A673 (cell line): ENCODE measurements around the gene PTGER1. TPM values are rescaled to one million over a fixed set of nuclear protein-coding genes. Genes with fewer than 3 reads are reported as not detected.
A peak's percentile ranks its signal among the peaks of the same experiment; 100 is the strongest.

Experiments used
- BruUV-seq: library from RNA; stranded (reverse); fragments of 400-500 nt; replicated peaks from 2 replicates; lab custom pipeline; 2021; lab: Mats Ljungman, UMichigan
- CTCF ChIA-PET: fragments of 300-600 bp; sonication (Branson Sonifier 250); formaldehyde crosslinking; loops from one replicate; lab custom pipeline; 2022; ENCODE audit warnings: antibody characterized with exemption; lab: Charles Lee
- POLR2A ChIA-PET: fragments of 300-600 bp; sonication (Branson Sonifier 250); formaldehyde crosslinking; loops from one replicate; lab custom pipeline; 2022; ENCODE audit warnings: antibody characterized with exemption; ENCODE audit not compliant: low non-redundant PET; lab: Charles Lee
- DNase-seq: peaks from one replicate; pipeline ENCODE4 v3.0.0-alpha.2; 2015; ENCODE audit warnings: low spot score
- H3K27ac ChIP-seq: fragments of 200-600 bp; sonication (generic); 2 replicates; pipeline ENCODE4 v1.5.1; 2016; ENCODE audit warnings: mixed run types, low read depth, mild to moderate bottlenecking, mixed read lengths, antibody characterized with exemption, low read length; ENCODE audit not compliant: poor library complexity, severe bottlenecking
- H3K27me3 ChIP-seq: fragments of 200-600 bp; sonication (generic); replicated peaks from 2 replicates; pipeline ENCODE4 v1.6.1; 2017; ENCODE audit warnings: mixed run types, low read depth, mild to moderate bottlenecking, mixed read lengths, antibody characterized with exemption, low read length; ENCODE audit not compliant: insufficient read depth, poor library complexity
- H3K36me3 ChIP-seq: fragments of 200-600 bp; sonication (generic); 2 replicates; pipeline ENCODE4 v1.6.1; 2016; ENCODE audit warnings: mixed run types, mild to moderate bottlenecking, mixed read lengths, antibody characterized with exemption, low read length; ENCODE audit not compliant: insufficient read depth, poor library complexity, severe bottlenecking
- H3K4me1 ChIP-seq: fragments of 200-600 bp; sonication (generic); 2 replicates; pipeline ENCODE4 v1.6.1; 2017; ENCODE audit warnings: mixed run types, mild to moderate bottlenecking, mixed read lengths, antibody characterized with exemption, low read length; ENCODE audit not compliant: insufficient read depth, poor library complexity, severe bottlenecking
- H3K4me3 ChIP-seq: fragments of 200-600 bp; sonication (generic); 2 replicates; pipeline ENCODE4 v1.5.1; 2016; ENCODE audit warnings: low read depth, mixed run types, mild to moderate bottlenecking, mixed read lengths, low read length; ENCODE audit not compliant: poor library complexity, severe bottlenecking
- H3K9me3 ChIP-seq: fragments of 200-600 bp; sonication (generic); 2 replicates; pipeline ENCODE4 v1.6.1; 2016; ENCODE audit warnings: mixed run types, low read depth, mild to moderate bottlenecking, mixed read lengths, antibody characterized with exemption, low read length; ENCODE audit not compliant: poor library complexity, severe bottlenecking
- CTCF ChIP-seq: fragments of 300-800, 200-600 bp; sonication (generic); conservative IDR thresholded peaks from 2 replicates; pipeline ENCODE4 v1.5.1; 2017; ENCODE audit warnings: low read depth, mild to moderate bottlenecking, antibody characterized with exemption, low read length, moderate library complexity, mixed read lengths
- EZH2 ChIP-seq: fragments of 200-600 bp; sonication (generic); IDR thresholded peaks from 2 replicates; pipeline ENCODE4 v1.6.1; 2017; ENCODE audit warnings: borderline replicate concordance, low read depth, mild to moderate bottlenecking, mixed read lengths, antibody characterized with exemption, low read length; ENCODE audit not compliant: poor library complexity, severe bottlenecking
- intact Hi-C: fragments of 100-400 bp; cut with micrococcal nuclease; formaldehyde crosslinking; loops from one replicate; pipeline ENCODE4 v1.10.0; 2022; ENCODE audit not compliant: unreplicated experiment
- total RNA-seq: library from RNA; stranded (reverse); gene quantifications from 2 replicates; pipeline ENCODE4 v1.2.3, GENCODE V29; 2021

Gene PTGER1
- total RNA-seq, 1 experiment from 2014 or later: not detected

GRCh38 chr19:14496834-14497227 is 21.7 kb upstream of the PTGER1 start:
- no TSS peak for BruUV-seq
- ChIA-PET CTCF (interaction anchor here (0.6 to 1.1 kb wide), 2 partner anchors 25 to 192 kb away, joined by 3 read pairs; no protein-coding TSS in a partner anchor), POLR2A (no interaction called here)
- Histone ChIP-seq H3K36me3 (no peaks in the 10 kb centered on the region), H3K27ac (peak overlapping the region; percentile 2), H3K27me3 (no peaks in the 10 kb centered on the region), H3K9me3 (no peaks in the 10 kb centered on the region), H3K4me3 (peak overlapping the region; percentile 81), H3K4me1 (peaks cover 12% of the 10 kb centered on the region)
- no peak for DNase-seq
- TF ChIP-seq EZH2 (no peak), CTCF (no peak)
- intact Hi-C loops: no loop called here

GRCh38 chr19:14496029-14496833 is 21.1 kb upstream of the PTGER1 start, which contains the start of gene GIPC1:
GIPC1 (minus strand) TSS chr19:14496127; CDS start chr19:14482976, 13,151 bp downstream.
- Histone ChIP-seq H3K4me1 (peaks cover 12% of the 10 kb centered on the region), H3K9me3 (no peaks in the 10 kb centered on the region), H3K4me3 (peak within 1 kb of the TSS; percentile 81), H3K27ac (peak within 1 kb of the TSS; percentile 61), H3K27me3 (no peaks in the 10 kb centered on the region), H3K36me3 (no peaks in the 10 kb centered on the region)
- peak; percentile 99 for DNase-seq
- intact Hi-C loops: no loop called here
- ChIA-PET POLR2A (no interaction called here), CTCF (interaction anchor here (0.6 to 1.1 kb wide), 2 partner anchors 24 to 193 kb away, joined by 3 read pairs; no protein-coding TSS in a partner anchor)
- no TSS peak for BruUV-seq
- TF ChIP-seq CTCF: no peak
- TF ChIP-seq EZH2: no peak

GRCh38 chr19:14495672-14496028 is 20.5 kb upstream of the PTGER1 start:
- Histone ChIP-seq H3K4me3 (peak overlapping the region; percentile 81), H3K36me3 (no peaks in the 10 kb centered on the region), H3K27ac (peak overlapping the region; percentile 61), H3K9me3 (no peaks in the 10 kb centered on the region), H3K27me3 (no peaks in the 10 kb centered on the region), H3K4me1 (peaks cover 12% of the 10 kb centered on the region)
- ChIA-PET POLR2A (interaction anchor here (0.6 kb wide), 1 partner anchor 330 kb away, joined by 10 read pairs; no protein-coding TSS in a partner anchor), CTCF (no interaction called here)
- intact Hi-C loops: no loop called here
- no peak for DNase-seq
- no TSS peak for BruUV-seq
- TF ChIP-seq CTCF (no peak), EZH2 (no peak)
